Muscle layer of colon (tissue), 2 donors: ENCODE measurements around the gene ZNF771.
A peak's percentile ranks its signal among the peaks of the same experiment; 100 is the strongest.

ENCODE experiments used
- H3K27ac ChIP-seq: one replicate; pipeline ENCODE4 v1.7.0; 2013; ENCODE audit warnings: low read depth, mild to moderate bottlenecking, low read length, moderate library complexity
- H3K27me3 ChIP-seq, 2 donors: one replicate each; pipeline ENCODE4 v1.7.0; 2013; ENCODE audit warnings: low read length in 2 of 2, mild to moderate bottlenecking in 2 of 2; ENCODE audit not compliant: insufficient read depth in 2 of 2, control insufficient read depth in 1 of 2
- H3K36me3 ChIP-seq: one replicate; pipeline ENCODE4 v1.7.0; 2013; ENCODE audit warnings: mild to moderate bottlenecking, low read length; ENCODE audit not compliant: insufficient read depth
- H3K4me1 ChIP-seq: one replicate; pipeline ENCODE4 v1.7.0; 2013; ENCODE audit warnings: mild to moderate bottlenecking, low read length; ENCODE audit not compliant: insufficient read depth
- H3K4me3 ChIP-seq, 2 donors: one replicate each; pipeline ENCODE4 v1.7.0; 2013; ENCODE audit warnings: low read length in 2 of 2, low read depth in 1 of 2, mild to moderate bottlenecking in 1 of 2, moderate library complexity in 1 of 2
- H3K9ac ChIP-seq: one replicate; pipeline ENCODE4 v1.7.0; 2013; ENCODE audit warnings: low read length
- H3K9me3 ChIP-seq: one replicate; pipeline ENCODE4 v1.7.0; 2013; ENCODE audit warnings: mild to moderate bottlenecking, low read length
- donor health status: abdominal sarcoma.
- donor health status: Adenocarcinoma of cecum.

Gene ZNF771

DNA sequence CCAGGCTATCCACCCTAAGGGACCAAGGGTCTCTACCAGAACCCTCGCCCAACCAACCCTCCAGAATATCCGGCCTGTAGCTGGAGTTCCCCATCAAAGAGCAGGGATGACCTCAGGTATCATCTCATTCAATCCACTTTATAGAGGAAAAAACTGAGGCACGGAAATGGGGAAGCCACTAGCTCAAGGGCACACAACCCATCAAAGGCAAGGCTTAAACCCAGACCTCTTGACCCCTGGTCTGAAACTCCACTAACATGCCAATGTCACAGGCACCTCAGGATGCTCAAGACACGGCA, 38.7 kb upstream of the ZNF771 start:
- Histone ChIP-seq H3K36me3 (peaks cover 15% of the 10 kb centered on the region), H3K27me3 (no peaks in the 10 kb centered on the region), H3K4me3 (peak overlapping the region; percentile 73 to 98), H3K9ac (peak overlapping the region; percentile 62), H3K4me1 (peaks cover 27% of the 10 kb centered on the region), H3K9me3 (no peaks in the 10 kb centered on the region), H3K27ac (peak overlapping the region; percentile 89)

DNA sequence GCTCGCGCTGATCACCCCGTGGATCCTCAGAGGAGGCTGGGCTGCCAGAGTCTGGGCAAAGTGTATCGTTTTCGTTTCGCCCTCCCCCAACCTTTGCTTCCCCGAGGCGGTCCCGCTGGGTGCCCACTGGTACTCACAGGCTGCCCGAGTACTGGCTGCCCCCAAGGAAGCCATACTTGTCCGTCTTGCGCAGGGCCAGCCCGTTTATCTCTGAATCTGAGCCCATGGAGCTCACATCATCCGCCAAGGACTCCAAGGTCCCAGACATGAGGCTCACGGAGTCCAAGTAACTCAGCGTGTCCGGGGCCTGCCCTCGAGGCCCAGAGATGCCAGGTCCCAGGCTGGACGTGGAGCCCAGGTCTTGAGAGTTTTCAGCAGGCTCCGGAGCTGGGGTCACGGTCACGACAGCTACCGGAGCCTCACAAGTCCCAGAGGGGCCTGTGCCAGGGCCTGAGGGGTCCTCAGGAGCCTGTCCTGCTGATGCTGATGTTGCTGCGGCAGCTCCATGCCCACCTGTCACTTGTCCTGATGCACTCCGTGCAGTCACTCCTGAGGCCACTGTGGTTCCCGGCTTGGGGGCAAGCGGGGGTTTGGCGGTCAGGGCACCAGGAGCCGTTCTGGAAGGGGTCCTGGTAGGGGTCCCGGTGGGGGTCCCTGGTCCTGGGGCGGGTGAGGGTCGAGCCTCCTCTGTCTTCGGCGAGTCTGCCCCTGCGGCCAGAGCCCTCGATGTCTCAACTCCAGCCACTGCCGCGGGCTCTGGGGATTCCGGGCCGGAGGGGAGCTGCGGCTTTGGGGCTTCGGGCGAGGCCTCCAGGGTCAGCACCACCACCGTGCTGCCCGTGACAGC, 38.1 kb upstream of the ZNF771 start:
- H3K4me1 ChIP-seq, result peaks cover 27% of the 10 kb centered on the region
- peaks cover 15% of the 10 kb centered on the region for H3K36me3 ChIP-seq
- H3K27me3 ChIP-seq, result no peaks in the 10 kb centered on the region
- no peaks in the 10 kb centered on the region for H3K9me3 ChIP-seq
- H3K27ac ChIP-seq, result peak overlapping the region; percentile 89
- peak overlapping the region; percentile 73 to 98 for H3K4me3 ChIP-seq
- H3K9ac ChIP-seq, result peak overlapping the region; percentile 62

DNA sequence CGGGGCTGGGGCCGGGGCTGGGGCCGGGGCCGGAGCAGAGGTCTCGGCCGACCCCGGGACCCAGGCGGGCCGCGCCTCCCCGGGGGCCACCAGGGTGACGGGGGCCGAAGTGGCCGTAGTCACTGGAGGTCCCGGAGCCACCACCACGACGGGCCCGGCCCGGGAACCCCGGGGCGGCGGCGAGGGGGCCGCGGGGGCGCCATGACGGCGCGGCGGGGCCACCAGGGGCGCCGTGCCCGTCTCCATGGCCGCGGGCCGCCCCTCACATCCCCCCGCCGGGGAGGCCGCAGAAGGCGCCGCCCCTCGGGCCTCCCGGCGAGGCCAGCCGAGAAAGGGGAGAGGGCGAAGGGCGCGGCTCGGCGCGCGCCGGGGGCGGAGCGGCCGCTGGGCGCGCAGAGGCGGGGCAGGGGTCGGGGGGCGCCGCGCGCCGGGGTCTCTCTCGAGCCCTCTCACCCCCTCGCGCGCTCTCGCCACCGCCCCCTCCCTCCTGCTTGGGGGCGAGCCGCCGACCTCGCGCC, 37.4 kb upstream of the ZNF771 start:
- H3K27me3 ChIP-seq, result no peaks in the 10 kb centered on the region
- H3K9ac ChIP-seq, result no peak overlapping the region

DNA sequence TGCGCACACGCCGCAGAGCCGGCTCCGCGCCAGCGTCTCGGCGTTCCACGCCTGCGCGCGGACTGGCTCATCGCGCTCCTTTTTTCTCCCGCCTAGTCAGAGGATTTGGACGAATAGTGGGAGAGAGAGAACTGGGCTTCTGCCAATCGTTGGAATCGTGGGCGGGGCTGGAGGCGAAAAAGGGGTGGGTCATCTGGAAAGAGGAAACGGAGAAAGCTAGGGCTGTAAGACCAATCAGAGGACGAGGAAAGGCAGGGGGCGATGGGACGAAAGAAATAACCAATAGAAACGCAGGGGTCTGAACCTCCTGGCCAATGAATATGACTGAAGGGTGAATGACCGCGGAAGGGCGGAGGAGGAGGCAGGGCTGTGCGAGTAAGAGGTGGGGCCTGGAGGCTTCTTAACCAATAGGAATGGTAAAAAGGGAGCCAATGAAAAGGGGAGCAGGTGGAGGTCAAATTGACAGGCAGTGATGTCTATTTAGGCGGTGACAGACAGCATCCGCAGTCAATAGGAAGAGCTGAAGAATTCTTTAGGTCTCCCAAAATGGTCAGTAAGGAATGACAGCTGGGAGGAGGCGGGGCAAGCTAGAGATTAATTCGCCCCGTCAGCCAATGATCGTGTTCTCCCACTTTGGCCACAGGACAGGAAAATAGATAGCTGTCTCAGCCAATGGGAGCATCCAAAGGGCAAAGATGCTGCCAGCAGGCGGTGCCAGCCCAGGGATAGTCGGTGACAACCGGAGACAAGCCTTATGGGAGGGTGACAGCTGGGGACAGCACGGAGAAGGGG, 36.8 kb upstream of the ZNF771 start, which contains the start of gene TBC1D10B:
TSS of gene TBC1D10B (minus strand) at position 39 of the 792 bp plus-strand sequence. CDS start 311 bp downstream, outside the sequence.
- Histone ChIP-seq H3K27me3 (no peaks in the 10 kb centered on the region), H3K4me1 (peaks cover 27% of the 10 kb centered on the region), H3K4me3 (peak within 1 kb of the TSS; percentile 73 to 98), H3K9ac (peak within 1 kb of the TSS; percentile 62), H3K27ac (peak within 1 kb of the TSS; percentile 89), H3K9me3 (no peaks in the 10 kb centered on the region), H3K36me3 (peaks cover 2% of the 10 kb centered on the region)

More for the DNA sequence above, 37.4 kb upstream of the ZNF771 start:
- Histone ChIP-seq H3K4me1 (peaks cover 27% of the 10 kb centered on the region), H3K4me3 (peak overlapping the region; percentile 73 to 98), H3K36me3 (peaks cover 9% of the 10 kb centered on the region), H3K9me3 (no peaks in the 10 kb centered on the region), H3K27ac (peak overlapping the region; percentile 89)

DNA sequence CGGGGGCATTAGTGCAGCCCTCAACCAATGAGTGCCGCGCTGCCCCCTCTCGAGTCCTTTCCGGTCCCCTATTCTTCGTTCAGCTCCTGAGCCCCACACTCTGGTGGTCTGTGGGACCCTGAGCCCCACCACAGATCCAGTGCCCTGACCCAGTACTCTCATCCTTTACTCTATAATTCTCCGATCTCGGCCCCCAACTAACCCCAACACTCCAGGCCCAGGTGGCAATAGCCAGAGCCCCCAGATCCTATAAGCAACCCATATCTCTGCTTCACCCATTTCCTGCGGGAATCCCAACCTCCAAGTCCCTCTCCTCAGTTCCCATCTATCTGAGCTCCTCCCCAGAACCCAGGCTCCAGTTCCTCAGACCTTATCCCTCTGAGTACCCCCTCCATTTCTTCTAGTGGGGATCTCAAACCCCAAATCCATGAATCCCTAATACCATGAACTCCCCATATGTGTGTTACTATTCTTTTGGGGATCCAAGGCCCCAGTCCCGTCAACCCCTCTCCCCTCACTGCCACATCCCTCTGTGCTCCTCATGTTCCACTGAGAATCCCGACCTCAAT, 36.1 kb upstream of the ZNF771 start:
- Histone ChIP-seq H3K27ac (peak overlapping the region; percentile 73), H3K4me3 (peak overlapping the region; percentile 52 to 79), H3K36me3 (no peaks in the 10 kb centered on the region), H3K27me3 (no peaks in the 10 kb centered on the region), H3K4me1 (peaks cover 27% of the 10 kb centered on the region), H3K9me3 (no peaks in the 10 kb centered on the region), H3K9ac (peak overlapping the region; percentile 7)

DNA sequence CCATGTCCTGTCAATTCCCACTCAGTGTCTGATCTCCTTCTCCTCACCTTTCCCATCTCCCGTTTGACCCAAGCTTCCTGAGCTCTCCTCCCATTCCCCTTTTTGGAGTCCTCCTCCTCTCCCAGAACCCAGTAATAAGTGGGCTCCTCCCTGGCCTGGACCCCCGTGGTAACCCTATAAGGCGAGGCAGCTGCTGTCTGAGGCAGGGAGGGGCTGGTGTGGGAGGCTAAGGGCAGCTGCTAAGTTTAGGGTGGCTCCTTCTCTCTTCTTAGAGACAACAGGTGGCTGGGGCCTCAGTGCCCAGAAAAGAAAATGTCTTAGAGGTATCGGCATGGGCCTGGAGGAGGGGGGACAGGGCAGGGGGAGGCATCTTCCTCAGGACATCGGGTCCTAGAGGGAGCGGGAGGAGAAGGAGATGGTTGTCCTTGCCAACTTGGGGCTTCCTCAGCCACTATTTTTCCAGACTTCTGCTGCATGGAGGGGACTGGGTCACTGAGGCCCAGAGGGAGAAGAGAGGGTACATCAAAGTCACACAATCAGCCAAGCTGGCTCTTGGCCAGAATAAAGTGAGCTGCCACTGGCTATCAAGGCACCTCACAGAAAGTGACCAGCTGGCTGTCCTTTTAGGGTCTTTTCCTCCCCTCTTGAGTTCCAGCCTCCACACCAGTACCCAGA, 35.2 kb upstream of the ZNF771 start:
- Histone ChIP-seq H3K27ac (no peak overlapping the region), H3K4me1 (peaks cover 26% of the 10 kb centered on the region), H3K9ac (no peak overlapping the region), H3K36me3 (no peaks in the 10 kb centered on the region), H3K9me3 (no peaks in the 10 kb centered on the region), H3K27me3 (no peaks in the 10 kb centered on the region), H3K4me3 (no peak overlapping the region)

DNA sequence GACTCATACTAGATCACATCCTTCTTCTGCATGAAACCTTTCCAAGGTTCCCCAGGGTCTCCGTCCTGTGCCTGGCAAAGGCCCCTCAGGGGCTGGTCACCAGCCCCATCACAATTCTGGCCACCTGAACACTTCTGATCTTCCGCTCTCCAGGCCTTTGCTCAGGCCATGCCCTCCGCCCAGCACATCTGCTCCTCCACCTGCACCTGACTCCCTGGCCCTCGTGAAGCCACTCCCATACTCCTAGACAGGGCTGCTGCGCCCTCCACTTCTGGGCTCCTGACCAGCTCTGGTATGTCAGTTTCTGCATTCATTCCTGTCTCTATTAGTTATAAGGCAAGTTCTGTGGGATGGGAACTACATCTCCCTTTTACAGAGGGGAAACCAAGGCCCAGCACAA, 34.7 kb upstream of the ZNF771 start:
- no peak overlapping the region for H3K4me3 ChIP-seq
- no peaks in the 10 kb centered on the region for H3K27me3 ChIP-seq
- no peak overlapping the region for H3K9ac ChIP-seq
- H3K27ac ChIP-seq, result no peak overlapping the region
- H3K36me3 ChIP-seq, result no peaks in the 10 kb centered on the region
- H3K9me3 ChIP-seq, result no peaks in the 10 kb centered on the region
- peaks cover 24% of the 10 kb centered on the region for H3K4me1 ChIP-seq

DNA sequence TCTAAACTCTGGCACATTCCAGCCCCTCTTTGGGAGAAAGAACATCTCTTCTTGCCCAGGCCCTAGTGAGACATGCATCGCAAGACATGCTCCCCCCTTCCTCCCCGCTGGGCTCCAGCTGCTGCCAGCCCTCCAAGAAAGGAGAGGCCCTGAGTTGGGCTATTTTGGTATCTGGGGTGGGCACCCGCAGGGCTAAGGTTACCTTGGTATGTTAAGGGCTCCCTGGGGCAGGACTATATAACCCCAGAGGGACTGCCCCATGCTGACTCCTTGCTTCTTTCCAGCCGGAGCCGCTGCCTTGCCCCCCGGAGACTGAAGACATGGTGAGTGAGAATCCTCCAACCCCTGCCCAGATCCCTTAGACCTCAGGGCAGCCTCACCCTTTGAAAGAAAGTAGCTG, 32.9 kb upstream of the ZNF771 start, which contains the start of gene MYL11:
TSS of gene MYL11 (plus strand) at position 265 of the 400 bp plus-strand sequence. CDS start at position 321, 56 bp downstream.
- Histone ChIP-seq H3K27me3 (no peaks in the 10 kb centered on the region), H3K36me3 (peaks cover under 1% of the 10 kb centered on the region), H3K4me3 (no peak within 1 kb of the TSS), H3K4me1 (peaks cover 18% of the 10 kb centered on the region), H3K27ac (no peak within 1 kb of the TSS), H3K9ac (no peak within 1 kb of the TSS), H3K9me3 (no peaks in the 10 kb centered on the region)

DNA sequence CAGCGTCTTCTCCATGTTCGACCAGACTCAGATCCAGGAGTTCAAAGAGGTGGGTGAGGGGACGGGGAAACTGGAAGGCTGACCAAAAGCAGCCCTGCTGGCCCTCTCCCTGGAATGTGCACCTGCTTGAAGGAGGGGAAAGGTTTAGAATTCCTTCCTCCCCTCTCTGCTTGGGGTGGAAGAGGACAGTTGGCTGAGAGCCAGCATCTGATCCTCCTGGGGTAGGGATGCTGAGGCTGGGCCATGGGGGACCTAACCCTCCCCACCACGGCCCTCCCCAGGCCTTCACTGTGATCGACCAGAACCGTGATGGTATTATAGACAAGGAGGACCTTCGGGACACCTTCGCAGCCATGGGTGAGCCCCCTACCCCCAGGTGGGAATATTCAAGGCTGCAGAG, 31.5 kb upstream of the ZNF771 start:
- Histone ChIP-seq H3K4me1 (peaks cover 18% of the 10 kb centered on the region), H3K9ac (no peak overlapping the region), H3K27ac (no peak overlapping the region), H3K4me3 (no peak overlapping the region), H3K36me3 (peaks cover 5% of the 10 kb centered on the region), H3K9me3 (no peaks in the 10 kb centered on the region), H3K27me3 (no peaks in the 10 kb centered on the region)

DNA sequence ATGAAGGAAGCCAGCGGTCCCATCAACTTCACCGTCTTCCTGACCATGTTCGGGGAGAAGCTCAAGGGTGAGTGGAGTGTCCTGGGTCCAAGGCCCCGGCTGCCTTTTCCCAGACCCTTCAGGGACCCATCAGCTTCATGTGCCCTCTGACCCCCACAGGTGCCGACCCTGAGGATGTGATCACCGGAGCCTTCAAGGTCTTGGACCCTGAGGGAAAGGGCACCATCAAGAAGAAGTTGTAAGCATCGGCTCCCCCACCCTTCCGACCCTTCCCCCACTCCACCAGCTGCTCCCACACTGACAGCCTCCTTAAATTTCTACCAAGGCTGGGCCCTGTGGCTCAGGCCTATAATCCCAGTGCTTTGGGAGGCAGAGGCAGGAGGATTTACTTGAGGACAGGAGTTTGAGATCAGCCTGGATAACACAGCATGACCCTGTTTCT, 30.9 kb upstream of the ZNF771 start:
- H3K36me3 ChIP-seq, result peaks cover 5% of the 10 kb centered on the region
- H3K4me1 ChIP-seq, result peaks cover 15% of the 10 kb centered on the region
- no peak overlapping the region for H3K9ac ChIP-seq
- no peaks in the 10 kb centered on the region for H3K9me3 ChIP-seq
- no peak overlapping the region for H3K4me3 ChIP-seq
- no peak overlapping the region for H3K27ac ChIP-seq
- H3K27me3 ChIP-seq, result no peaks in the 10 kb centered on the region
